ENCODE measurements around the gene TMEM80. TPM values are rescaled to one million over a fixed set of nuclear protein-coding genes. Genes with fewer than 3 reads are reported as not detected.
A peak's percentile ranks its signal among the peaks of the same experiment; 100 is the strongest.

TMEM80 gene
- total and polyA plus RNA-seq, 2 donors (not counting 1 experiment from before 2014, with no cell fraction given) = 10.6 to 15.3 TPM

DNA sequence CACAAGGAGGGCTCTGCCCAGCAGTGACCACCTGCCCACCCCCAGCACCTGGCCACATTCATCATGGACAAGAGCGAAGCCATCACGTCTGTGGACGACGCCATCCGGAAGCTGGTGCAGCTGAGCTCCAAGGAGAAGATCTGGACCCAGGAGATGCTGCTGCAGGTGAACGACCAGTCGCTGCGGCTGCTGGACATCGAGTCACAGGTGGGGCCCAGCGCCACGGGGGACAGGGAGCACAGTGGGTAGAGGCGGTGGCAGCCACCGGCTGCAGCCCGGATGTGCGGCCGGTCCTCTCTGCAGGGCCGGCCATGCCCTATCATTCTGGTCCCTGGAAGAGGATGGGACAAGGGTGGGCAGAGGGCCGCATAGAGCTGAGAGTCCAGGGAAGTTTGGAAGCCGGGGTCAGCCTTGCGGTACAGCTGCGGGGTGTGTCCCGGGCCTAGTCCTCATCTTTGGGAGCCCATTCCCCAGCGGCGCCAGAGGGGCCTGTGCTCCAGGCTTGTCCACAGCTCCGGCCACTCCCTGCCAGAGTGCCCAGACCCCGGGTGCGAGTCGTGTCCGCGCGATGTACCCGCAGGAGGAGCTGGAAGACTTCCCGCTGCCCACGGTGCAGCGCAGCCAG, 24.5 kb downstream of the TMEM80 start:
- no peak overlapping the region for H3K4me3 ChIP-seq (replicated peaks in 1 of 4; ENCODE audit: control extremely low read depth in 1 of 4, insufficient read depth in 1 of 4, low read depth in 3 of 4, low read length in 4 of 4)
- H3K4me1 ChIP-seq (ENCODE audit: control insufficient read depth, extremely low read depth, insufficient read depth, low read length) = no peaks in the 10 kb centered on the region
- no peaks in the 10 kb centered on the region for H3K9me3 ChIP-seq (ENCODE audit: control insufficient read depth, insufficient read depth, low read depth, low read length)
- H4K20me1 ChIP-seq (ENCODE audit: control insufficient read depth, extremely low read depth, insufficient read depth, low read length) = no peaks in the 10 kb centered on the region
- TF ChIP-seq EZH2 (IDR thresholded peaks at IDR 0.05; ENCODE audit: low read length, missing control alignments) = no peak
- no peak for TF ChIP-seq CTCF (conservative IDR thresholded peaks at IDR 0.05 in 1 of 2, IDR thresholded peaks at IDR 0.05 in 1 of 2; ENCODE audit: low read depth in 1 of 2, low read length in 2 of 2)
- H2AFZ ChIP-seq (ENCODE audit: low read length) = no peak overlapping the region
- H3K4me2 ChIP-seq (ENCODE audit: extremely low read depth, insufficient read depth, low read length) = no peak overlapping the region
- peaks cover 16% of the 10 kb centered on the region for H3K27me3 ChIP-seq (ENCODE audit: control insufficient read depth, insufficient read depth, low read length)
- no peak overlapping the region for H3K27ac ChIP-seq (ENCODE audit: insufficient read depth, low read length)
- peaks cover 5% of the 10 kb centered on the region for H3K36me3 ChIP-seq (ENCODE audit: control insufficient read depth, insufficient read depth, low read length)
- no peaks in the 10 kb centered on the region for H3K79me2 ChIP-seq (ENCODE audit: control insufficient read depth, insufficient read depth, low read length)
- no peak for DNase-seq (ENCODE audit: low read depth in 2 of 2)
- no peak overlapping the region for H3K9ac ChIP-seq (ENCODE audit: insufficient read depth, low read length)

- TF ChIP-seq EZH2 (IDR thresholded peaks at IDR 0.05; ENCODE audit: low read length, missing control alignments) (no peak), CTCF (conservative IDR thresholded peaks at IDR 0.05 in 1 of 2, IDR thresholded peaks at IDR 0.05 in 1 of 2; ENCODE audit: low read depth in 1 of 2, low read length in 2 of 2) (no peak)
- no peak overlapping the region for H3K27ac ChIP-seq (ENCODE audit: insufficient read depth, low read length)
- no peak overlapping the region for H3K4me3 ChIP-seq (replicated peaks in 1 of 4; ENCODE audit: control extremely low read depth in 1 of 4, insufficient read depth in 1 of 4, low read depth in 3 of 4, low read length in 4 of 4)
- no peaks in the 10 kb centered on the region for H3K79me2 ChIP-seq (ENCODE audit: control insufficient read depth, insufficient read depth, low read length)
- peaks cover 5% of the 10 kb centered on the region for H3K36me3 ChIP-seq (ENCODE audit: control insufficient read depth, insufficient read depth, low read length)
- peaks cover 17% of the 10 kb centered on the region for H3K27me3 ChIP-seq (ENCODE audit: control insufficient read depth, insufficient read depth, low read length)
- no peaks in the 10 kb centered on the region for H4K20me1 ChIP-seq (ENCODE audit: control insufficient read depth, extremely low read depth, insufficient read depth, low read length)
- H3K9ac ChIP-seq (ENCODE audit: insufficient read depth, low read length) = no peak overlapping the region
- no peak overlapping the region for H3K4me2 ChIP-seq (ENCODE audit: extremely low read depth, insufficient read depth, low read length)
- no peak overlapping the region for H2AFZ ChIP-seq (ENCODE audit: low read length)
- no peaks in the 10 kb centered on the region for H3K9me3 ChIP-seq (ENCODE audit: control insufficient read depth, insufficient read depth, low read depth, low read length)
- DNase-seq (ENCODE audit: low read depth in 2 of 2) = peak in 1 of 2 donors; percentile 59
- H3K4me1 ChIP-seq (ENCODE audit: control insufficient read depth, extremely low read depth, insufficient read depth, low read length) = no peaks in the 10 kb centered on the region
Observed at GRCh38 chr11:720642-721246, 25.1 kb downstream of the TMEM80 start.

GRCh38 chr11:721247-721740, 25.7 kb downstream of the TMEM80 start:
- no peak overlapping the region for H2AFZ ChIP-seq (ENCODE audit: low read length)
- peaks cover 17% of the 10 kb centered on the region for H3K27me3 ChIP-seq (ENCODE audit: control insufficient read depth, insufficient read depth, low read length)
- no peak overlapping the region for H3K4me2 ChIP-seq (ENCODE audit: extremely low read depth, insufficient read depth, low read length)

More at GRCh38 chr11:721247-721740, 25.7 kb downstream of the TMEM80 start:
- Histone ChIP-seq H3K9me3 (ENCODE audit: control insufficient read depth, insufficient read depth, low read depth, low read length) (no peaks in the 10 kb centered on the region), H3K4me1 (ENCODE audit: control insufficient read depth, extremely low read depth, insufficient read depth, low read length) (no peaks in the 10 kb centered on the region), H3K4me3 (replicated peaks in 1 of 4; ENCODE audit: control extremely low read depth in 1 of 4, insufficient read depth in 1 of 4, low read depth in 3 of 4, low read length in 4 of 4) (no peak overlapping the region), H3K79me2 (ENCODE audit: control insufficient read depth, insufficient read depth, low read length) (no peaks in the 10 kb centered on the region), H4K20me1 (ENCODE audit: control insufficient read depth, extremely low read depth, insufficient read depth, low read length) (no peaks in the 10 kb centered on the region), H3K9ac (ENCODE audit: insufficient read depth, low read length) (no peak overlapping the region), H3K36me3 (ENCODE audit: control insufficient read depth, insufficient read depth, low read length) (peaks cover 5% of the 10 kb centered on the region), H3K27ac (ENCODE audit: insufficient read depth, low read length) (no peak overlapping the region)
- TF ChIP-seq CTCF (conservative IDR thresholded peaks at IDR 0.05 in 1 of 2, IDR thresholded peaks at IDR 0.05 in 1 of 2; ENCODE audit: low read depth in 1 of 2, low read length in 2 of 2) (no peak), EZH2 (IDR thresholded peaks at IDR 0.05; ENCODE audit: low read length, missing control alignments) (peak; percentile 47)
- no peak for DNase-seq (ENCODE audit: low read depth in 2 of 2)

All from fibroblast of lung (primary cell).